Neural cell (in vitro differentiated cells): Measurements from ENCODE around the gene ZBTB46.

Experiments
- CTCF ChIP-seq: fragments of 450-650 bp; IDR thresholded peaks from 2 replicates; pipeline ENCODE4 v1.5.1; 2014; ENCODE audit warnings: antibody characterized with exemption, mild to moderate bottlenecking, moderate library complexity; ENCODE audit not compliant: poor library complexity, severe bottlenecking
- EP300 ChIP-seq: fragments of 450-650 bp; conservative IDR thresholded peaks from 2 replicates; pipeline ENCODE4 v1.6.1; 2014; ENCODE audit warnings: antibody characterized with exemption, mild to moderate bottlenecking, moderate library complexity; ENCODE audit not compliant: poor library complexity, severe bottlenecking
- EZH2 ChIP-seq: fragments of 200-600, 300-800 bp; shearing (Covaris generic), sonication (generic); IDR thresholded peaks from 2 replicates; pipeline ENCODE4 v1.6.1; 2014; ENCODE audit warnings: antibody characterized with exemption, low read length, borderline replicate concordance, mild to moderate bottlenecking; ENCODE audit not compliant: insufficient read depth, poor library complexity, severe bottlenecking
- POLR2AphosphoS5 ChIP-seq: IDR thresholded peaks from 2 replicates; pipeline ENCODE4 v1.6.1; 2012
- RAD21 ChIP-seq: fragments of 450-650 bp; conservative IDR thresholded peaks from 2 replicates; pipeline ENCODE4 v1.6.1; 2014; ENCODE audit warnings: antibody characterized with exemption, mild to moderate bottlenecking, moderate library complexity
- REST ChIP-seq: IDR thresholded peaks from 2 replicates; pipeline ENCODE4 v1.6.1; 2012; ENCODE audit warnings: borderline replicate concordance
- SMC3 ChIP-seq: fragments of 450-650 bp; conservative IDR thresholded peaks from 2 replicates; pipeline ENCODE4 v1.6.1; 2014; ENCODE audit warnings: antibody characterized with exemption, mild to moderate bottlenecking, moderate library complexity; ENCODE audit not compliant: poor library complexity
- TAF1 ChIP-seq: IDR thresholded peaks from 2 replicates; pipeline ENCODE4 v1.6.1; 2012; ENCODE audit warnings: low read depth

- TF ChIP-seq CTCF (no peak), EP300 (no peak), POLR2AphosphoS5 (no peak), TAF1 (no peak), EZH2 (no peak), RAD21 (no peak), SMC3 (no peak), REST (no peak)
Observed at GRCh38 chr20:63701051-63701328, 130.1 kb downstream of the ZBTB46 start.
